ENCODE measurements around the gene KLHL26. TPM values are rescaled to one million over a fixed set of nuclear protein-coding genes. Genes with fewer than 3 reads are reported as not detected.
A peak's percentile ranks its signal among the peaks of the same experiment; 100 is the strongest.

Gene KLHL26
- total and polyA plus RNA-seq, 2 of the 13 experiments (the other 11 are each of a cell fraction or from before 2014, with no cell fraction given): 1.5 to 1.7 TPM

DNA sequence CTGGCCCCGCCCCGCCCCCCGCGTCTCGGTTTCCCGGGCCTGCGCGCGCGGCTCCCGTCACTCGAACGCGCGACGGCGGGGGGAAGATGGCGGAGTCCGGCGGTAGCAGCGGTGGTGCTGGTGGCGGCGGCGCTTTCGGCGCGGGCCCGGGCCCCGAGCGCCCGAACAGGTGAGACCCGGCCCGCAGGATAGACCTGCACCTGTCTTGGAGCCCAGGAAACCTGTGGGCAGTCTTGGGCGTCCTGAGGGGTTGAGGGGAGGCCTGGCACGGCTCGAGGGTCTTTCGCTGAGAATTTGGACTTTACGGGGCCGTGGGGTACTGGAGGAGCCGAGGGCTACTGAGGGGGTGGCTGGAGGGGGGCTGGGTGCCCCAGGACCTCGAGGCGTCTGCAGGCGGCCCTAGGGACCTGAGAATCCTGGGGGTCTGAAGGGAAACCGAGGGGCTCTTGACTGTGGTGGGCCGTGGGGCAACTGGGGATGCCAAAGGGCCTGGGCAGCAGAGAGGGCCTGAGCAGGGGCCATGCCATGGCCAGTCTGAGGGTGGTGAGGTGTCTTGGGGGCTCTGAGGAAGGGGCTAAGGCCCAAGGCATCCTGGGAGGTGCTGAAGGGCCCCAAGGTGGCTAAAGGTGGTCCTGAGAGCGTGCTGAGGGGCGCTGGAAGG is at the start of gene KLHL26 (continued):
- TF ChIP-seq, protein P1, sequence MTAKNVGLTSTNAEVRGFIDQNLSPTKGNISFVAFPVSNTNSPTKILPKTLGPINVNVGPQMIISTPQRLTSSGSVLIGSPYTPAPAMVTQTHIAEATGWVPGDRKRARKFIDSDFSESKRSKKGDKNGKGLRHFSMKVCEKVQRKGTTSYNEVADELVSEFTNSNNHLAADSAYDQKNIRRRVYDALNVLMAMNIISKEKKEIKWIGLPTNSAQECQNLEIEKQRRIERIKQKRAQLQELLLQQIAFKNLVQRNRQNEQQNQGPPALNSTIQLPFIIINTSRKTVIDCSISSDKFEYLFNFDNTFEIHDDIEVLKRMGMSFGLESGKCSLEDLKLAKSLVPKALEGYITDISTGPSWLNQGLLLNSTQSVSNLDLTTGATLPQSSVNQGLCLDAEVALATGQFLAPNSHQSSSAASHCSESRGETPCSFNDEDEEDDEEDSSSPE (CRISPR knock-in tag; IDR thresholded peaks at IDR 0.05): peak; percentile 49; the same call in 1 of the 2 replicates
- TF ChIP-seq TCF7 (IDR thresholded peaks at IDR 0.05; ENCODE audit: low read depth): no peak
- TF ChIP-seq, protein P2, sequence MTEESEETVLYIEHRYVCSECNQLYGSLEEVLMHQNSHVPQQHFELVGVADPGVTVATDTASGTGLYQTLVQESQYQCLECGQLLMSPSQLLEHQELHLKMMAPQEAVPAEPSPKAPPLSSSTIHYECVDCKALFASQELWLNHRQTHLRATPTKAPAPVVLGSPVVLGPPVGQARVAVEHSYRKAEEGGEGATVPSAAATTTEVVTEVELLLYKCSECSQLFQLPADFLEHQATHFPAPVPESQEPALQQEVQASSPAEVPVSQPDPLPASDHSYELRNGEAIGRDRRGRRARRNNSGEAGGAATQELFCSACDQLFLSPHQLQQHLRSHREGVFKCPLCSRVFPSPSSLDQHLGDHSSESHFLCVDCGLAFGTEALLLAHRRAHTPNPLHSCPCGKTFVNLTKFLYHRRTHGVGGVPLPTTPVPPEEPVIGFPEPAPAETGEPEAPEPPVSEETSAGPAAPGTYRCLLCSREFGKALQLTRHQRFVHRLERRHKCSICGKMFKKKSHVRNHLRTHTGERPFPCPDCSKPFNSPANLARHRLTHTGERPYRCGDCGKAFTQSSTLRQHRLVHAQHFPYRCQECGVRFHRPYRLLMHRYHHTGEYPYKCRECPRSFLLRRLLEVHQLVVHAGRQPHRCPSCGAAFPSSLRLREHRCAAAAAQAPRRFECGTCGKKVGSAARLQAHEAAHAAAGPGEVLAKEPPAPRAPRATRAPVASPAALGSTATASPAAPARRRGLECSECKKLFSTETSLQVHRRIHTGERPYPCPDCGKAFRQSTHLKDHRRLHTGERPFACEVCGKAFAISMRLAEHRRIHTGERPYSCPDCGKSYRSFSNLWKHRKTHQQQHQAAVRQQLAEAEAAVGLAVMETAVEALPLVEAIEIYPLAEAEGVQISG (CRISPR knock-in tag; IDR thresholded peaks at IDR 0.05): peak; percentile 47; the same call in 1 of the 2 replicates
- TF ChIP-seq, protein P3, sequence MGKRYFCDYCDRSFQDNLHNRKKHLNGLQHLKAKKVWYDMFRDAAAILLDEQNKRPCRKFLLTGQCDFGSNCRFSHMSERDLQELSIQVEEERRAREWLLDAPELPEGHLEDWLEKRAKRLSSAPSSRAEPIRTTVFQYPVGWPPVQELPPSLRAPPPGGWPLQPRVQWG (CRISPR knock-in tag; IDR thresholded peaks at IDR 0.05; ENCODE audit: borderline replicate concordance, low read depth): no peak
- TF ChIP-seq, protein P4, sequence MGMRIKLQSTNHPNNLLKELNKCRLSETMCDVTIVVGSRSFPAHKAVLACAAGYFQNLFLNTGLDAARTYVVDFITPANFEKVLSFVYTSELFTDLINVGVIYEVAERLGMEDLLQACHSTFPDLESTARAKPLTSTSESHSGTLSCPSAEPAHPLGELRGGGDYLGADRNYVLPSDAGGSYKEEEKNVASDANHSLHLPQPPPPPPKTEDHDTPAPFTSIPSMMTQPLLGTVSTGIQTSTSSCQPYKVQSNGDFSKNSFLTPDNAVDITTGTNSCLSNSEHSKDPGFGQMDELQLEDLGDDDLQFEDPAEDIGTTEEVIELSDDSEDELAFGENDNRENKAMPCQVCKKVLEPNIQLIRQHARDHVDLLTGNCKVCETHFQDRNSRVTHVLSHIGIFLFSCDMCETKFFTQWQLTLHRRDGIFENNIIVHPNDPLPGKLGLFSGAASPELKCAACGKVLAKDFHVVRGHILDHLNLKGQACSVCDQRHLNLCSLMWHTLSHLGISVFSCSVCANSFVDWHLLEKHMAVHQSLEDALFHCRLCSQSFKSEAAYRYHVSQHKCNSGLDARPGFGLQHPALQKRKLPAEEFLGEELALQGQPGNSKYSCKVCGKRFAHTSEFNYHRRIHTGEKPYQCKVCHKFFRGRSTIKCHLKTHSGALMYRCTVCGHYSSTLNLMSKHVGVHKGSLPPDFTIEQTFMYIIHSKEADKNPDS (CRISPR knock-in tag; IDR thresholded peaks at IDR 0.05): no peak
- TF ChIP-seq HOXA5 (CRISPR knock-in tag; IDR thresholded peaks at IDR 0.05): no peak
- no peak for TF ChIP-seq FLYWCH1 (CRISPR knock-in tag; IDR thresholded peaks at IDR 0.05)
- TF ChIP-seq KDM2A (CRISPR knock-in tag; IDR thresholded peaks at IDR 0.05; ENCODE audit: borderline replicate concordance, low read depth): no peak
- TF ChIP-seq KAT2B (IDR thresholded peaks at IDR 0.05; ENCODE audit: borderline replicate concordance, low read depth, low read length): no peak
- TF ChIP-seq GMEB2 (CRISPR knock-in tag; IDR thresholded peaks at IDR 0.05; ENCODE audit: low read depth): no peak
- TF ChIP-seq, protein P5, sequence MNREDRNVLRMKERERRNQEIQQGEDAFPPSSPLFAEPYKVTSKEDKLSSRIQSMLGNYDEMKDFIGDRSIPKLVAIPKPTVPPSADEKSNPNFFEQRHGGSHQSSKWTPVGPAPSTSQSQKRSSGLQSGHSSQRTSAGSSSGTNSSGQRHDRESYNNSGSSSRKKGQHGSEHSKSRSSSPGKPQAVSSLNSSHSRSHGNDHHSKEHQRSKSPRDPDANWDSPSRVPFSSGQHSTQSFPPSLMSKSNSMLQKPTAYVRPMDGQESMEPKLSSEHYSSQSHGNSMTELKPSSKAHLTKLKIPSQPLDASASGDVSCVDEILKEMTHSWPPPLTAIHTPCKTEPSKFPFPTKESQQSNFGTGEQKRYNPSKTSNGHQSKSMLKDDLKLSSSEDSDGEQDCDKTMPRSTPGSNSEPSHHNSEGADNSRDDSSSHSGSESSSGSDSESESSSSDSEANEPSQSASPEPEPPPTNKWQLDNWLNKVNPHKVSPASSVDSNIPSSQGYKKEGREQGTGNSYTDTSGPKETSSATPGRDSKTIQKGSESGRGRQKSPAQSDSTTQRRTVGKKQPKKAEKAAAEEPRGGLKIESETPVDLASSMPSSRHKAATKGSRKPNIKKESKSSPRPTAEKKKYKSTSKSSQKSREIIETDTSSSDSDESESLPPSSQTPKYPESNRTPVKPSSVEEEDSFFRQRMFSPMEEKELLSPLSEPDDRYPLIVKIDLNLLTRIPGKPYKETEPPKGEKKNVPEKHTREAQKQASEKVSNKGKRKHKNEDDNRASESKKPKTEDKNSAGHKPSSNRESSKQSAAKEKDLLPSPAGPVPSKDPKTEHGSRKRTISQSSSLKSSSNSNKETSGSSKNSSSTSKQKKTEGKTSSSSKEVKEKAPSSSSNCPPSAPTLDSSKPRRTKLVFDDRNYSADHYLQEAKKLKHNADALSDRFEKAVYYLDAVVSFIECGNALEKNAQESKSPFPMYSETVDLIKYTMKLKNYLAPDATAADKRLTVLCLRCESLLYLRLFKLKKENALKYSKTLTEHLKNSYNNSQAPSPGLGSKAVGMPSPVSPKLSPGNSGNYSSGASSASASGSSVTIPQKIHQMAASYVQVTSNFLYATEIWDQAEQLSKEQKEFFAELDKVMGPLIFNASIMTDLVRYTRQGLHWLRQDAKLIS (CRISPR knock-in tag; IDR thresholded peaks at IDR 0.05): no peak
- no peak for TF ChIP-seq CEBPZ (IDR thresholded peaks at IDR 0.05; ENCODE audit: low read length)
